HL-60 (cell line): ENCODE data around the gene DOCK10.

Source experiments
- DNase-seq, 2 experiments: peaks; one replicate each; pipeline ENCODE4 v3.0.0-alpha.2; 2010 to 2020; ENCODE audit warnings: low read depth in 1 of 2, low spot score in 1 of 2
- H3K27ac ChIP-seq: fragments of 250-450 bp; sonication (Bioruptor Pico); replicated peaks from 2 replicates; pipeline ENCODE4 v1.5.1; 2020; ENCODE audit warnings: mild to moderate bottlenecking, moderate library complexity
- H3K27me3 ChIP-seq: fragments of 250-450 bp; sonication (Bioruptor Pico); 2 replicates; pipeline ENCODE4 v1.5.1; 2021; ENCODE audit warnings: mild to moderate bottlenecking, moderate library complexity; ENCODE audit not compliant: insufficient read depth, poor library complexity, severe bottlenecking
- H3K4me3 ChIP-seq: replicated peaks from 2 replicates; pipeline ENCODE4 v1.5.1; 2011; ENCODE audit warnings: mild to moderate bottlenecking, control low read depth, low read length; ENCODE audit not compliant: insufficient read depth
- GABPA ChIP-seq: IDR thresholded peaks from 2 replicates; pipeline ENCODE4 v1.6.1; 2012; ENCODE audit warnings: low read depth
- POLR2AphosphoS5 ChIP-seq: IDR thresholded peaks from 2 replicates; pipeline ENCODE4 v1.6.1; 2012; ENCODE audit warnings: low read depth
- SPI1 ChIP-seq: IDR thresholded peaks from 2 replicates; pipeline ENCODE4 v1.6.1; 2012; ENCODE audit warnings: low read depth, mild to moderate bottlenecking, borderline replicate concordance
- TF ChIP-seq, protein P1 (sequence below): IDR thresholded peaks from one replicate; pipeline ENCODE4 v1.5.1; 2011; ENCODE audit warnings: low read length, control low read depth, inconsistent platforms; ENCODE audit not compliant: insufficient read depth
- TF ChIP-seq, protein P2 (sequence below): IDR thresholded peaks from 2 replicates; pipeline ENCODE4 v1.6.1; 2012; ENCODE audit warnings: low read depth; ENCODE audit not compliant: insufficient replicate concordance

The DOCK10 gene

DNA sequence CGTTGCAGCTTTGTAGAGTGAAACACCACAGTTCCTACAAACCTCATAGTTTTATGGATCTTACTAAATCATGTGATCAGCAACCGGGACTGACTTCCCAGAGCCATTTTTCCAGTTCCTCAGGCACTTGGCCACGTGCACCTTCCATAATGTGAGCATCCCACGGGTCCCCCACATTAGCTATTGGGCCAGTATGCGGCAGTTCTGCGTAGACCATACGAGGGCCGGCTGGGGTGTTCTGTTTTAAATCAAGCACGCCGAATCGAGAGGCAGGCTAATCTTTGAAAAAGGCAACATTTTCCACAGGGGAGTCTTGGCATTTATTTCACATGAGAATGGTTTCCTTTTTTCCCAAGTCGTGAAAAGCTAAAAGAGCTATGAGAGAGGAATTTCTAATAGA lies 190.5 kb downstream of the DOCK10 start:
- no peak for DNase-seq
- Histone ChIP-seq H3K27ac (no peak overlapping the region), H3K27me3 (no peaks in the 10 kb centered on the region), H3K4me3 (no peak overlapping the region)
- TF ChIP-seq, protein P1, sequence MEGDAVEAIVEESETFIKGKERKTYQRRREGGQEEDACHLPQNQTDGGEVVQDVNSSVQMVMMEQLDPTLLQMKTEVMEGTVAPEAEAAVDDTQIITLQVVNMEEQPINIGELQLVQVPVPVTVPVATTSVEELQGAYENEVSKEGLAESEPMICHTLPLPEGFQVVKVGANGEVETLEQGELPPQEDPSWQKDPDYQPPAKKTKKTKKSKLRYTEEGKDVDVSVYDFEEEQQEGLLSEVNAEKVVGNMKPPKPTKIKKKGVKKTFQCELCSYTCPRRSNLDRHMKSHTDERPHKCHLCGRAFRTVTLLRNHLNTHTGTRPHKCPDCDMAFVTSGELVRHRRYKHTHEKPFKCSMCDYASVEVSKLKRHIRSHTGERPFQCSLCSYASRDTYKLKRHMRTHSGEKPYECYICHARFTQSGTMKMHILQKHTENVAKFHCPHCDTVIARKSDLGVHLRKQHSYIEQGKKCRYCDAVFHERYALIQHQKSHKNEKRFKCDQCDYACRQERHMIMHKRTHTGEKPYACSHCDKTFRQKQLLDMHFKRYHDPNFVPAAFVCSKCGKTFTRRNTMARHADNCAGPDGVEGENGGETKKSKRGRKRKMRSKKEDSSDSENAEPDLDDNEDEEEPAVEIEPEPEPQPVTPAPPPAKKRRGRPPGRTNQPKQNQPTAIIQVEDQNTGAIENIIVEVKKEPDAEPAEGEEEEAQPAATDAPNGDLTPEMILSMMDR, result no peak
- TF ChIP-seq POLR2AphosphoS5, result no peak
- no peak for TF ChIP-seq GABPA
- TF ChIP-seq, protein P2, sequence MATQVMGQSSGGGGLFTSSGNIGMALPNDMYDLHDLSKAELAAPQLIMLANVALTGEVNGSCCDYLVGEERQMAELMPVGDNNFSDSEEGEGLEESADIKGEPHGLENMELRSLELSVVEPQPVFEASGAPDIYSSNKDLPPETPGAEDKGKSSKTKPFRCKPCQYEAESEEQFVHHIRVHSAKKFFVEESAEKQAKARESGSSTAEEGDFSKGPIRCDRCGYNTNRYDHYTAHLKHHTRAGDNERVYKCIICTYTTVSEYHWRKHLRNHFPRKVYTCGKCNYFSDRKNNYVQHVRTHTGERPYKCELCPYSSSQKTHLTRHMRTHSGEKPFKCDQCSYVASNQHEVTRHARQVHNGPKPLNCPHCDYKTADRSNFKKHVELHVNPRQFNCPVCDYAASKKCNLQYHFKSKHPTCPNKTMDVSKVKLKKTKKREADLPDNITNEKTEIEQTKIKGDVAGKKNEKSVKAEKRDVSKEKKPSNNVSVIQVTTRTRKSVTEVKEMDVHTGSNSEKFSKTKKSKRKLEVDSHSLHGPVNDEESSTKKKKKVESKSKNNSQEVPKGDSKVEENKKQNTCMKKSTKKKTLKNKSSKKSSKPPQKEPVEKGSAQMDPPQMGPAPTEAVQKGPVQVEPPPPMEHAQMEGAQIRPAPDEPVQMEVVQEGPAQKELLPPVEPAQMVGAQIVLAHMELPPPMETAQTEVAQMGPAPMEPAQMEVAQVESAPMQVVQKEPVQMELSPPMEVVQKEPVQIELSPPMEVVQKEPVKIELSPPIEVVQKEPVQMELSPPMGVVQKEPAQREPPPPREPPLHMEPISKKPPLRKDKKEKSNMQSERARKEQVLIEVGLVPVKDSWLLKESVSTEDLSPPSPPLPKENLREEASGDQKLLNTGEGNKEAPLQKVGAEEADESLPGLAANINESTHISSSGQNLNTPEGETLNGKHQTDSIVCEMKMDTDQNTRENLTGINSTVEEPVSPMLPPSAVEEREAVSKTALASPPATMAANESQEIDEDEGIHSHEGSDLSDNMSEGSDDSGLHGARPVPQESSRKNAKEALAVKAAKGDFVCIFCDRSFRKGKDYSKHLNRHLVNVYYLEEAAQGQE, result no peak
- TF ChIP-seq SPI1, result no peak

DNA sequence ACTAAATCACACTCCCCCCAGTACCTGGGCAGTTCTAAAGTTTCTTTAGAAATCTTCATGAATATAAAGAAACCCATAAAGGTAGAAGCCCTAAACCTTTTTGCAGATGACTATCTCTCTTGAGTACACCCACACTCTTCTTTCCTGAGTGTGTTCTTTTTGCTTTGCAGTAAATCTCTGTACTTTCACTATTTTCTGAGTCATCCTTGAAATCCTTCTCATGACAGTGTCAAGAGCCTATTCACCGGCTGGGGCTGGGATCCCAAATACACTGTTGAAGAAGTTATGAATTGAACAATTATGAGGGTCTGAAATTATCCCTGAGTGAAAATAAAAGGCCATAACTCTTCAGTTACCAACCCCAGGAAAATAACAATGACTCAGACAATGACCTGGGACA lies 192.2 kb downstream of the DOCK10 start:
- Histone ChIP-seq H3K27ac (no peak overlapping the region), H3K27me3 (no peaks in the 10 kb centered on the region), H3K4me3 (no peak overlapping the region)
- DNase-seq, result no peak
- TF ChIP-seq GABPA, result no peak
- TF ChIP-seq, protein P1, result no peak

DNA sequence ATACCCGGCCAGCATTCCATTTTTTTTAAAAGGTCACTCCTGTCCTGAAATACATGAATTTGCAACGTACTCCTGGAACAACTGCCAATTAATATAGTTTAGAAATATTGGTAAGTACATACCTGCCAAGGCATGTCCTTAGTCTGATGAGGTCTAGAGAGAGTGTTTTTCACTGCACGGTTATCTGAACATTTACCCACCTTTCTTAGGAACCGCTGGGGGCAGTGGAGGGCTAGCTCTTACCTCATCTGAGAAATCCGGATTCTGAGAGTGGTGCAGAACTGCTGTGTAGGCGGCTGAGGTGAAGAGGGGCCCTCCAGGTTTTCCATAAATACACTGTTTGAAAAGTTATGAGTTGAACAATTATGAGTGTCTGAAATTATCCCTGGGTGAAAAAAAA lies 193.0 kb downstream of the DOCK10 start:
- TF ChIP-seq, protein P2, result no peak
- TF ChIP-seq GABPA (no peak), SPI1 (no peak), POLR2AphosphoS5 (no peak)
- TF ChIP-seq, protein P1, result no peak
- H3K4me3 ChIP-seq, result no peak overlapping the region
- H3K27ac ChIP-seq, result no peak overlapping the region
- DNase-seq, result no peak
- H3K27me3 ChIP-seq, result no peaks in the 10 kb centered on the region

DNA sequence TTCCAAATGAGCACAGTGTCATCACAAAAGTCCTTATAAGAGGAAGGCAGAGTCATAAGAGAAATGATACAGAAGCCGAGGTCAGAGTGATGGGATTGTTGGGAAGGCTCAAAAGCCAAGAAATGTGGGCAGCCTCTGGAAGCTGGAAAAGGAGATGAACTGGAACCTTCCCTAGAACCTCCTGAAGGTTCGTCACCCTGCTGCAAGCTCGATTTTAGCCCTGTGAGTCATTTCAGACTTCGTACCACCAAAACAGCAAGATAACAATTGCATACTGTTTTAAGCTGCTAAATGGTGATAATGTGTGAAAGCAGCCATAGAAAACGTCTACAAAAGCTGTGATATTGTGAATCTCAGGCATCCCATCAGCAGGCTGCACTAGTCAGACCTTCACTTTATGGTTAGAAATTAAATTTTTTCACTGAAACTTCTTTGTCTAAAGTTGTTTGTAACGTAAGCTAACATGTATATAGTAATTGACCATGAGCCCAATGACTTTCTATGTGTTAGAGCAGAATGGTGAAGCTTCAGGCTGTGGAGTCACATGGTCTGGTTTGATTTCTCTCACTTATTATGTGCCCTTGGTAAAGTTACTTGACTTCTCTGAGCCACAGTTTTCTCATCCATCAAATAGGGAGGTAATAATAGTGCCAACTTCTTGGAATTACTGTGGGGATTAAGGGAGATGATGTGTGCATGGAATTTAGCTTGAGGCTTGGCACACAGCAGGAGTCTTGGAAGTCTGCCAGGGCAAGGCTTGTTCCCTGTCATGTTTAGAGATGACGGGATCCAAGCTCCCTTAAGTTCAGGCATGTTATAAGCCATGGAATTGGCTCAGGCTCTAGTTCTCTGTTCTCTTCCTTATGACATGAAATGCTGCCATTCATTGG lies 194.1 kb downstream of the DOCK10 start:
- no peak for DNase-seq
- no peak for TF ChIP-seq SPI1
- TF ChIP-seq, protein P1, result no peak
- no peak for TF ChIP-seq GABPA
- TF ChIP-seq, protein P2, result no peak
- TF ChIP-seq POLR2AphosphoS5, result no peak
- Histone ChIP-seq H3K27me3 (no peaks in the 10 kb centered on the region), H3K4me3 (no peak overlapping the region), H3K27ac (no peak overlapping the region)
